Head of caudate nucleus (tissue), 42 donors: ENCODE data around the gene TMEM266.

ENCODE experiments used
- DNase-seq, 42 donors: peaks; one replicate each; pipeline versions ENCODE4 v3.0.0 to v3.0.0-alpha.2; 2020 to 2021; ENCODE audit warnings: mixed read lengths in 7 of 42
- intact Hi-C: fragments of 100-400 bp; cut with DNase I; formaldehyde crosslinking; loops from one replicate; pipeline ENCODE4 v1.15.0; 2022

Gene TMEM266

GRCh38 chr15:76114561-76114960, 54.8 kb downstream of the TMEM266 start:
- intact Hi-C loops: no loop called here
- DNase-seq: no peak

GRCh38 chr15:76116138-76116885, 56.5 kb downstream of the TMEM266 start:
- intact Hi-C loops: no loop called here
- DNase-seq: no peak

GRCh38 chr15:76117181-76117580, 57.4 kb downstream of the TMEM266 start:
- intact Hi-C loops: no loop called here
- no peak for DNase-seq

GRCh38 chr15:76118767-76119166, 59.0 kb downstream of the TMEM266 start:
- intact Hi-C loops: no loop called here
- DNase-seq: no peak

- intact Hi-C loops: no loop called here
- no peak for DNase-seq
Observed at GRCh38 chr15:76123031-76123430, 63.2 kb downstream of the TMEM266 start.

GRCh38 chr15:76127169-76127568, 67.4 kb downstream of the TMEM266 start:
- no peak for DNase-seq
- intact Hi-C loops: no loop called here

GRCh38 chr15:76127880-76128279, 68.1 kb downstream of the TMEM266 start:
- DNase-seq: no peak
- intact Hi-C loops: no loop called here

GRCh38 chr15:76134537-76134936, 74.8 kb downstream of the TMEM266 start:
- intact Hi-C loops: no loop called here
- no peak for DNase-seq

- intact Hi-C loops: no loop called here
Observed at GRCh38 chr15:76135516-76135915, 75.7 kb downstream of the TMEM266 start.

GRCh38 chr15:76138436-76138835, 78.7 kb downstream of the TMEM266 start:
- intact Hi-C loops: no loop called here
- no peak for DNase-seq

More at GRCh38 chr15:76135516-76135915, 75.7 kb downstream of the TMEM266 start:
- DNase-seq: no peak

GRCh38 chr15:76139368-76140073, 79.7 kb downstream of the TMEM266 start:
- intact Hi-C loops: loop anchor here (5.0 kb wide), 1 partner anchor 77 kb away; no protein-coding TSS in a partner anchor
- peak; percentile 16 to 88 (median 73) for DNase-seq

- no peak for DNase-seq
- intact Hi-C loops: loop anchor here (5.0 kb wide), 1 partner anchor 78 kb away; no protein-coding TSS in a partner anchor
Observed at GRCh38 chr15:76140074-76140464, 80.3 kb downstream of the TMEM266 start.

GRCh38 chr15:76146812-76147211, 87.0 kb downstream of the TMEM266 start:
- DNase-seq: peak in 1 of 42 donors; percentile 3
- intact Hi-C loops: no loop called here

- intact Hi-C loops: no loop called here
Observed at GRCh38 chr15:76147906-76148570, 88.3 kb downstream of the TMEM266 start.

GRCh38 chr15:76149291-76149915, 89.6 kb downstream of the TMEM266 start:
- no peak for DNase-seq
- intact Hi-C loops: no loop called here

More at GRCh38 chr15:76147906-76148570, 88.3 kb downstream of the TMEM266 start:
- peak; percentile 14 to 82 (median 60) for DNase-seq

- intact Hi-C loops: loop anchor here (5.0 kb wide), 1 partner anchor 93 kb away; the partner anchor contains the start of gene TMEM266
- peak in 34 of 42 donors; percentile 5 to 58 (median 26) for DNase-seq
Observed at GRCh38 chr15:76150513-76150912, 90.7 kb downstream of the TMEM266 start.

- peak; percentile 42 to 88 (median 71) for DNase-seq
- intact Hi-C loops: loop anchor here (5.0 kb wide), 1 partner anchor 94 kb away; the partner anchor contains the start of gene TMEM266
Observed at GRCh38 chr15:76150971-76151598, 91.3 kb downstream of the TMEM266 start.

- DNase-seq: no peak
- intact Hi-C loops: loop anchor here (5.0 kb wide), 1 partner anchor 94 kb away; the partner anchor contains the start of gene TMEM266
Observed at GRCh38 chr15:76151599-76151974, 91.8 kb downstream of the TMEM266 start.

GRCh38 chr15:76152197-76152596, 92.4 kb downstream of the TMEM266 start:
- no peak for DNase-seq
- intact Hi-C loops: loop anchor here (5.0 kb wide), 1 partner anchor 95 kb away; the partner anchor contains the start of gene TMEM266
